K562 (cell line): Measurements from ENCODE around the gene SH3GL3. TPM values are rescaled to one million over a fixed set of nuclear protein-coding genes. Genes with fewer than 3 reads are reported as not detected.

Source experiments
- ATAC-seq: fragments of 200-7000 bp; cut with Tn5 transposase; 3 replicates; pipeline ENCODE4 v1.9.1; 2020; ENCODE audit warnings: moderate library complexity
- BruUV-seq: library from RNA; stranded (reverse); fragments of 400-500 nt; replicated peaks from 2 replicates; lab custom pipeline; 2021; lab: Mats Ljungman, UMichigan
- CTCF ChIA-PET: fragments of 300-600 bp; formaldehyde crosslinking; extraction: SDS; loops from one replicate; lab custom pipeline; 2021; ENCODE audit warnings: low intra/inter-chr PET ratio; lab: Yijun Ruan, JAX
- POLR2A ChIA-PET: fragments of 300-600, 350-650 bp; sonication (Branson Sonifier 250); formaldehyde crosslinking; extraction: SDS; loops from one replicate; lab custom pipeline; 2021; ENCODE audit warnings: antibody characterized with exemption, inconsistent platforms; lab: Yijun Ruan, JAX
- DNase-seq, 4 experiments: peaks; one replicate each; pipeline versions ENCODE4 v3.0.0 to v3.0.0-alpha.2; 2011 to 2018; ENCODE audit warnings: low spot score in 3 of 4, mixed read lengths in 3 of 4; ENCODE audit errors: extremely low read depth in 1 of 4
- FAIRE-seq: peaks from 2 replicates; lab custom pipeline; 2011; peaks lifted over from hg19 to GRCh38; lab: Jason Lieb, UNC
- H2AFZ ChIP-seq: 2 replicates; pipeline ENCODE4 v1.6.0; 2011; ENCODE audit warnings: low read depth, low read length, control low read depth, inconsistent platforms
- H3K27ac ChIP-seq: fragments of 200-600 bp; 3 replicates; pipeline ENCODE4 v1.8.0; 2011; ENCODE audit warnings: low read depth, mild to moderate bottlenecking, control low read depth, inconsistent platforms, low read length, moderate library complexity, mixed read lengths; ENCODE audit errors: extremely low read depth
- H3K27me3 ChIP-seq, 2 experiments: fragments of 300-600 bp in 1 of 2; 2 replicates in 1 of 2; 3 replicates in 1 of 2; pipeline versions ENCODE4 v1.6.0 to v1.8.0; 2011; ENCODE audit warnings: inconsistent platforms in 2 of 2, low read length in 2 of 2, mild to moderate bottlenecking in 1 of 2, mixed read lengths in 1 of 2, moderate library complexity in 1 of 2; ENCODE audit not compliant: control insufficient read depth in 2 of 2, insufficient read depth in 2 of 2
- H3K36me3 ChIP-seq: fragments of 300-600 bp; 3 replicates; pipeline ENCODE4 v1.8.0; 2011; ENCODE audit warnings: mild to moderate bottlenecking, low read length, inconsistent platforms; ENCODE audit not compliant: control insufficient read depth, insufficient read depth
- H3K4me1 ChIP-seq, 2 experiments: fragments of 200-600 bp in 1 of 2; replicated peaks in 1 of 2; 2 replicates in 1 of 2; 3 replicates in 1 of 2; pipeline versions ENCODE4 v1.5.1 to v1.8.0; 2011; ENCODE audit warnings: inconsistent platforms in 2 of 2, low read length in 2 of 2, mild to moderate bottlenecking in 1 of 2, mixed read lengths in 1 of 2, moderate library complexity in 1 of 2; ENCODE audit not compliant: control insufficient read depth in 2 of 2, insufficient read depth in 2 of 2
- H3K4me2 ChIP-seq: 2 replicates; pipeline ENCODE4 v1.6.1; 2011; ENCODE audit warnings: low read length, control low read depth, inconsistent platforms, mixed read lengths; ENCODE audit not compliant: insufficient read depth
- H3K4me3 ChIP-seq: fragments of 200-600 bp; sonication (generic), shearing (Covaris generic); 2 replicates; pipeline ENCODE4 v1.5.1; 2016; ENCODE audit warnings: control low read depth, inconsistent platforms
- H3K79me2 ChIP-seq: fragments of 200-600 bp; 3 replicates; pipeline ENCODE4 v1.8.0; 2011; ENCODE audit warnings: low read length, inconsistent platforms; ENCODE audit not compliant: control insufficient read depth, insufficient read depth
- H3K9ac ChIP-seq, 2 experiments: 2 replicates each; pipeline versions ENCODE4 v1.6.0 to v1.6.1; 2011; ENCODE audit warnings: low read depth in 2 of 2, low read length in 2 of 2, control low read depth in 1 of 2, inconsistent platforms in 1 of 2, mild to moderate bottlenecking in 1 of 2, mixed read lengths in 1 of 2; ENCODE audit not compliant: insufficient read depth in 1 of 2
- H3K9me1 ChIP-seq: one replicate; pipeline ENCODE4 v1.6.0; 2011; ENCODE audit warnings: inconsistent platforms, mild to moderate bottlenecking, low read length, moderate library complexity; ENCODE audit not compliant: control insufficient read depth, insufficient read depth
- H3K9me3 ChIP-seq: replicated peaks from 2 replicates; pipeline ENCODE4 v1.5.1; 2011; ENCODE audit warnings: low read depth, low read length, inconsistent platforms; ENCODE audit not compliant: control insufficient read depth, insufficient read depth
- H4K20me1 ChIP-seq: replicated peaks from 2 replicates; pipeline ENCODE4 v1.6.1; 2011; ENCODE audit warnings: low read length, inconsistent platforms, mixed read lengths; ENCODE audit not compliant: control insufficient read depth, insufficient read depth
- FIP1L1 ChIP-seq: fragments of 200-400 bp; formaldehyde crosslinking; IDR thresholded peaks from 2 replicates; pipeline ENCODE4 v1.6.1; 2018; ENCODE audit warnings: mild to moderate bottlenecking, low read depth, low read length; ENCODE audit not compliant: poor library complexity, severe bottlenecking
- HNRNPUL1 ChIP-seq: fragments of 200-400 bp; formaldehyde crosslinking; IDR thresholded peaks from 2 replicates; pipeline ENCODE4 v1.6.1; 2017; ENCODE audit warnings: low read length
- NFIX ChIP-seq: fragments of 250-450 bp; sonication (Bioruptor Pico); IDR thresholded peaks from 2 replicates; pipeline ENCODE4 v1.4.0; 2020; ENCODE audit warnings: low read depth, mild to moderate bottlenecking, moderate library complexity
- RBM34 ChIP-seq: fragments of 200-400 bp; formaldehyde crosslinking; IDR thresholded peaks from 2 replicates; pipeline ENCODE4 v1.6.1; 2018; ENCODE audit warnings: low read length, borderline replicate concordance; ENCODE audit not compliant: insufficient read depth
- SMARCE1 ChIP-seq: fragments of 450-650 bp; IDR thresholded peaks from 2 replicates; pipeline ENCODE4 v1.7.1; 2016; ENCODE audit warnings: mild to moderate bottlenecking
- TAF15 ChIP-seq: fragments of 200-400 bp; formaldehyde crosslinking; IDR thresholded peaks from 2 replicates; pipeline ENCODE4 v1.6.1; 2017; ENCODE audit warnings: mild to moderate bottlenecking, low read depth, low read length, moderate library complexity
- TEAD1 ChIP-seq, 2 experiments: fragments of 450-650 bp in 1 of 2; sonication (generic) in 1 of 2; formaldehyde crosslinking; IDR thresholded peaks; 2 replicates each; pipeline versions ENCODE4 v1.4.0 to v1.8.0; 2020 to 2022; ENCODE audit warnings: mild to moderate bottlenecking in 2 of 2, missing genetic modification reagents in 1 of 2
- U2AF2 ChIP-seq: fragments of 200-400 bp; formaldehyde crosslinking; optimal IDR thresholded peaks from 2 replicates; pipeline ENCODE3; 2017; ENCODE audit warnings: low read depth, mild to moderate bottlenecking, low read length
- ZNF408 ChIP-seq: fragments of 250-450 bp; sonication (Bioruptor Pico); IDR thresholded peaks from 2 replicates; pipeline ENCODE4 v1.4.0; 2020; ENCODE audit warnings: low read depth, mild to moderate bottlenecking, moderate library complexity
- ZNF584 ChIP-seq: fragments of 200-800 bp; sonication (Bioruptor generic); IDR thresholded peaks from 2 replicates; pipeline ENCODE4 v1.6.1; 2016; ENCODE audit warnings: low read depth, mild to moderate bottlenecking, missing genetic modification characterization, missing compliant biosample characterization
- ZNF780A ChIP-seq: fragments of 250-450 bp; sonication (Bioruptor Pico); IDR thresholded peaks from 2 replicates; pipeline ENCODE4 v1.5.0; 2021; ENCODE audit warnings: mild to moderate bottlenecking
- WGBS: fragments of 100-300 bp; shearing (Covaris generic); methylation state at CpG from one replicate; pipeline ENCODE4 v1.1.6; 2016; ENCODE audit warnings: low coverage, mixed read lengths; ENCODE audit not compliant: insufficient coverage; ENCODE audit errors: missing lambda C conversion rate; 5-methylcytosine and 5-hydroxymethylcytosine counted together
- in situ Hi-C: fragments of 300-500 bp; cut with MboI; formaldehyde crosslinking; loops from 4 replicates; pipeline ENCODE4 v1.15.0; 2018; ENCODE audit warnings: inconsistent platforms, mixed read lengths
- intact Hi-C: fragments of 100-400 bp; cut with micrococcal nuclease; formaldehyde crosslinking; loops from 2 replicates; pipeline ENCODE4 v1.14.2; 2022
- polyA plus RNA-seq, 8 experiments: library from polyadenylated mRNA; depleted of rRNA in 4 of 8; stranded (reverse) in 5 of 8; unstranded in 3 of 8; fragments of >200 nt; fragmentation: Nextera tagmentation in 2 of 8; fragmentation: Illumina TruSeq in 1 of 8; extraction: Ambion mirVana in 2 of 8; extraction: Trizol in 1 of 8; gene quantifications; 2 replicates each; pipeline versions ENCODE4 v1.2.1 to v1.2.3, GENCODE V29; 2011 to 2014; ENCODE audit warnings: inconsistent platforms in 1 of 8, missing spikeins in 1 of 8
- total RNA-seq, 7 experiments: library from RNA; depleted of rRNA in 6 of 7; stranded (reverse); fragments of >200 nt in 6 of 7; fragmentation: Illumina TruSeq in 2 of 7; extraction: Trizol in 2 of 7; gene quantifications; 2 replicates each; pipeline versions ENCODE4 v1.2.1 to v1.2.3, GENCODE V29; 2011 to 2021; ENCODE audit warnings: low replicate concordance in 1 of 7
- TF ChIP-seq, protein P1 (sequence below): sonication (generic); formaldehyde crosslinking; IDR thresholded peaks from 2 replicates; pipeline ENCODE4 v1.4.0; 2020; ENCODE audit warnings: mild to moderate bottlenecking, missing genetic modification reagents
- TF ChIP-seq, protein P2 (sequence below): sonication (generic); formaldehyde crosslinking; IDR thresholded peaks from 2 replicates; pipeline ENCODE4 v1.8.0; 2023; ENCODE audit warnings: missing genetic modification reagents, mild to moderate bottlenecking, borderline replicate concordance

Gene SH3GL3
- total and polyA plus RNA-seq, 9 of the 15 experiments (the other 6 are each of a cell fraction or from before 2014, with no cell fraction given), result 3.9 to 16.0 (median 9.7) TPM

DNA sequence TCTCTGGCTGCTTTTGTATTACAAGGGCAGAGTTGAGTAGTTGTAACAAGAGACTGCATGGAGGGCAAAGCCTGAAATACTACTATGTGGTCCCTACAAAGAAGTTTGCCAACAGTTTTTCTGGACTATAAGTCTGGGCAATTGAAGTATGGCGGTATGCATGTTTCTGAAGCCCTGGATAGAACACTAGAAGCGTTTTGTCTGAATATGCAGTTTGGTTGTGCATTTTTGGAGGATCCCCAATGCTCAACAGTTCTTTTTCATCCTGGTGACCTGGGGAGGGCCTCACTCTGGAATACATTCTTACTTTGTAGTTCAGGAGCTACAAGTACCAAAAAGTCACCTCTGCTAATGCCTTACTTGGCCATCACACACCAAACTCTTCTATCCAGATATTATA, 29.6 kb downstream of the SH3GL3 start:
- POLR2A ChIA-PET, result no interaction called here
- TF ChIP-seq NFIX (CRISPR knock-in tag) (no peak), TAF15 (no peak), U2AF2 (no peak), ZNF780A (CRISPR knock-in tag) (no peak), ZNF584 (no peak), HNRNPUL1 (no peak), FIP1L1 (no peak), TEAD1 (CRISPR knock-in tag; IDR thresholded peaks at IDR 0.05) (no peak), SMARCE1 (no peak), ZNF408 (CRISPR knock-in tag) (no peak), RBM34 (no peak)
- TF ChIP-seq, protein P1, sequence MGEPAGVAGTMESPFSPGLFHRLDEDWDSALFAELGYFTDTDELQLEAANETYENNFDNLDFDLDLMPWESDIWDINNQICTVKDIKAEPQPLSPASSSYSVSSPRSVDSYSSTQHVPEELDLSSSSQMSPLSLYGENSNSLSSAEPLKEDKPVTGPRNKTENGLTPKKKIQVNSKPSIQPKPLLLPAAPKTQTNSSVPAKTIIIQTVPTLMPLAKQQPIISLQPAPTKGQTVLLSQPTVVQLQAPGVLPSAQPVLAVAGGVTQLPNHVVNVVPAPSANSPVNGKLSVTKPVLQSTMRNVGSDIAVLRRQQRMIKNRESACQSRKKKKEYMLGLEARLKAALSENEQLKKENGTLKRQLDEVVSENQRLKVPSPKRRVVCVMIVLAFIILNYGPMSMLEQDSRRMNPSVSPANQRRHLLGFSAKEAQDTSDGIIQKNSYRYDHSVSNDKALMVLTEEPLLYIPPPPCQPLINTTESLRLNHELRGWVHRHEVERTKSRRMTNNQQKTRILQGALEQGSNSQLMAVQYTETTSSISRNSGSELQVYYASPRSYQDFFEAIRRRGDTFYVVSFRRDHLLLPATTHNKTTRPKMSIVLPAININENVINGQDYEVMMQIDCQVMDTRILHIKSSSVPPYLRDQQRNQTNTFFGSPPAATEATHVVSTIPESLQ (CRISPR knock-in tag), result no peak
- TF ChIP-seq, protein P2, sequence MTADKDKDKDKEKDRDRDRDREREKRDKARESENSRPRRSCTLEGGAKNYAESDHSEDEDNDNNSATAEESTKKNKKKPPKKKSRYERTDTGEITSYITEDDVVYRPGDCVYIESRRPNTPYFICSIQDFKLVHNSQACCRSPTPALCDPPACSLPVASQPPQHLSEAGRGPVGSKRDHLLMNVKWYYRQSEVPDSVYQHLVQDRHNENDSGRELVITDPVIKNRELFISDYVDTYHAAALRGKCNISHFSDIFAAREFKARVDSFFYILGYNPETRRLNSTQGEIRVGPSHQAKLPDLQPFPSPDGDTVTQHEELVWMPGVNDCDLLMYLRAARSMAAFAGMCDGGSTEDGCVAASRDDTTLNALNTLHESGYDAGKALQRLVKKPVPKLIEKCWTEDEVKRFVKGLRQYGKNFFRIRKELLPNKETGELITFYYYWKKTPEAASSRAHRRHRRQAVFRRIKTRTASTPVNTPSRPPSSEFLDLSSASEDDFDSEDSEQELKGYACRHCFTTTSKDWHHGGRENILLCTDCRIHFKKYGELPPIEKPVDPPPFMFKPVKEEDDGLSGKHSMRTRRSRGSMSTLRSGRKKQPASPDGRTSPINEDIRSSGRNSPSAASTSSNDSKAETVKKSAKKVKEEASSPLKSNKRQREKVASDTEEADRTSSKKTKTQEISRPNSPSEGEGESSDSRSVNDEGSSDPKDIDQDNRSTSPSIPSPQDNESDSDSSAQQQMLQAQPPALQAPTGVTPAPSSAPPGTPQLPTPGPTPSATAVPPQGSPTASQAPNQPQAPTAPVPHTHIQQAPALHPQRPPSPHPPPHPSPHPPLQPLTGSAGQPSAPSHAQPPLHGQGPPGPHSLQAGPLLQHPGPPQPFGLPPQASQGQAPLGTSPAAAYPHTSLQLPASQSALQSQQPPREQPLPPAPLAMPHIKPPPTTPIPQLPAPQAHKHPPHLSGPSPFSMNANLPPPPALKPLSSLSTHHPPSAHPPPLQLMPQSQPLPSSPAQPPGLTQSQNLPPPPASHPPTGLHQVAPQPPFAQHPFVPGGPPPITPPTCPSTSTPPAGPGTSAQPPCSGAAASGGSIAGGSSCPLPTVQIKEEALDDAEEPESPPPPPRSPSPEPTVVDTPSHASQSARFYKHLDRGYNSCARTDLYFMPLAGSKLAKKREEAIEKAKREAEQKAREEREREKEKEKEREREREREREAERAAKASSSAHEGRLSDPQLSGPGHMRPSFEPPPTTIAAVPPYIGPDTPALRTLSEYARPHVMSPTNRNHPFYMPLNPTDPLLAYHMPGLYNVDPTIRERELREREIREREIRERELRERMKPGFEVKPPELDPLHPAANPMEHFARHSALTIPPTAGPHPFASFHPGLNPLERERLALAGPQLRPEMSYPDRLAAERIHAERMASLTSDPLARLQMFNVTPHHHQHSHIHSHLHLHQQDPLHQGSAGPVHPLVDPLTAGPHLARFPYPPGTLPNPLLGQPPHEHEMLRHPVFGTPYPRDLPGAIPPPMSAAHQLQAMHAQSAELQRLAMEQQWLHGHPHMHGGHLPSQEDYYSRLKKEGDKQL, result no peak

More for the DNA sequence above, 29.6 kb downstream of the SH3GL3 start:
- Histone ChIP-seq H3K9ac (no peak overlapping the region), H4K20me1 (no peaks in the 10 kb centered on the region), H3K4me3 (no peak overlapping the region), H3K27me3 (no peaks in the 10 kb centered on the region; a peak in 1 of 5 replicates), H3K36me3 (no peaks in the 10 kb centered on the region; the same call in 2 of the 3 replicates), H3K79me2 (peaks cover 59% of the 10 kb centered on the region; the same call in 2 of the 3 replicates), H3K4me1 (peaks cover 3 to 10% of the 10 kb centered on the region in 2 experiments; a peak in 4 of 5 replicates), H3K9me1 (no peaks in the 10 kb centered on the region), H3K27ac (no peak overlapping the region), H3K4me2 (no peak overlapping the region), H3K9me3 (no peaks in the 10 kb centered on the region), H2AFZ (no peak overlapping the region)
- intact Hi-C loops, result no loop called here
- 40% methylated on average over 2 of the region's 2 CpGs for WGBS
- ATAC-seq (no peak), DNase-seq (no peak), FAIRE-seq (no peak)
- in situ Hi-C loops, result no loop called here
- CTCF ChIA-PET, result no interaction called here
- no TSS peak for BruUV-seq
